Measurements from ENCODE around the gene GRB10.

The GRB10 gene

DNA sequence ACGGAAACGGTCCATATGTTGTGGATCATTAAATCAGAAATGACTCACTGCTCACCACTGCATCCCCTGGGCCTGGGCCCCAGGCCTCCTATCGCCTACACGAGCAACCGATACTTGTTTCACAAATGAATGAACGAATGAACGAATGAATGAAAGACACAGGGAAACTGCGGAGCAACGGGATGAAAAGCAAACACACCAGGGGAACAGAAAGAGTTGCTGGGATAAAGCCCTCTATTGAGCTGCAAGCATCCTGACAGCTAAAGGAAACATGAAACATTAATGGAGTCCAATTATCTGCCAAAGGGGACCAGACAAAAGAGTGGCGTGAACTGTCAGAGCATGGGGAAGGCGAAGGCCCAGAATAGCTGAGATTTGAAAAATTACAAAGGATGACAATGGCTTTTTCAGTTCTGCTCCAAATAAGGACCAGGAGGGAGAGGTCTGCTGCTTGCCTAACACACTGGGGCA, 92.1 kb downstream of the GRB10 start:
- H3K4me1 ChIP-seq (ENCODE audit: control insufficient read depth, low read depth, low read length) = peaks cover 7% of the 10 kb centered on the region
- H3K27me3 ChIP-seq (ENCODE audit: control insufficient read depth, insufficient read depth, low read length) = no peaks in the 10 kb centered on the region
- no peak overlapping the region for H3K4me3 ChIP-seq (ENCODE audit: low read length)
- no peak overlapping the region for H3K9ac ChIP-seq (ENCODE audit: low read length)
- H3K27ac ChIP-seq (ENCODE audit: low read length) = no peak overlapping the region
- peaks cover 4% of the 10 kb centered on the region for H3K36me3 ChIP-seq (ENCODE audit: control insufficient read depth, low read depth, low read length)
- no peaks in the 10 kb centered on the region for H3K9me3 ChIP-seq (ENCODE audit: control insufficient read depth, low read depth, low read length)

DNA sequence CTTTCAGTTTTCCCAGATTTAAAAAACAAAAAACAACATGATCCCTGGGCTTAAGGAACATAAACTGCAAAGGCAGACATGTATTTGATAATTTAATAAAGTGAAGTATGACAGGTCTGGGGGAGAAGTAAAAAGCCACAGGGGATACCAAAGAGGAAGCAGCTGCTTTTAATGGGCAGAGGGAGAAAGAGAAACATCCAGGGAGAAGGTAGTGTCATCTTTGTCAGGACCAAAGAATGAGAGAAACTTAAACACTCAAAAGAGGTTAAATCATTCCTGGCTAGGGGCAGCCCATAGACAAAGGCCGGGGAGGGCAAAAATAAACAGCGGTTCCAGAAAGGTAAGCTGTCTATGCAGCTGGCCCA, 94.5 kb downstream of the GRB10 start:
- Histone ChIP-seq H3K36me3 (ENCODE audit: control insufficient read depth, low read depth, low read length) (peaks cover 4% of the 10 kb centered on the region), H3K9ac (ENCODE audit: low read length) (no peak overlapping the region), H3K27ac (ENCODE audit: low read length) (no peak overlapping the region), H3K4me1 (ENCODE audit: control insufficient read depth, low read depth, low read length) (peaks cover under 1% of the 10 kb centered on the region), H3K4me3 (ENCODE audit: low read length) (no peak overlapping the region), H3K27me3 (ENCODE audit: control insufficient read depth, insufficient read depth, low read length) (no peaks in the 10 kb centered on the region), H3K9me3 (ENCODE audit: control insufficient read depth, low read depth, low read length) (no peaks in the 10 kb centered on the region)

DNA sequence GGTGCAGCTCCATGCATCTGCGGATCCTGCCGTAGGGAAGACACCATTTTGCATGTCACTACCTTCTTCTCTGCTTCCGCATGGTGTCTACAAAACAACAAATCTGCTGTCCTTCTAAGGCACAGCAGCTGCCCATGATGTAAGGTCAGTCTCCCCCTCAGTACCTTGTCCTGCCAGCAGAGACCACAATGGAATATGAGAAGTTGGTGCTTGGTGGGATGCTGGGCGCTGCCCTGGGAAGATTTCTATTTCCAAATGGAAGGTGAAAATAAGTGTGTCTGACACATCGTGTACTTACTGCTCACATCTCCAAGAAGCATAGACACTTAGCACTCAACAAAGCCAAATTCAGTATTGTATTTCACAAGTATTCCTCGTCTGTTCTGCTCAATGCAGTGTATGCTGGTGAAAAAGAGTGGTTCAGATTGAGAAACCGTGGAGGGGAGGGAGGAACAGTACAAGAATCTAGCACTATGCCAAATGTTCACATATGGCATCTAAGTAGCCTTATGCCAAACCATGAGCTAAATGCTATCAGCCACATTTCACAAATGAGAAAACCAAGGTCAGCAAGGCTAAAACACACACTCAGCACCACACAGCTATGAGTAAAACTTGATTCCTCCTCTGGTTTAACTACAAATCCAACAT, 95.0 kb downstream of the GRB10 start:
- Histone ChIP-seq H3K27me3 (ENCODE audit: control insufficient read depth, insufficient read depth, low read length) (no peaks in the 10 kb centered on the region), H3K9me3 (ENCODE audit: control insufficient read depth, low read depth, low read length) (no peaks in the 10 kb centered on the region), H3K27ac (ENCODE audit: low read length) (no peak overlapping the region)

DNA sequence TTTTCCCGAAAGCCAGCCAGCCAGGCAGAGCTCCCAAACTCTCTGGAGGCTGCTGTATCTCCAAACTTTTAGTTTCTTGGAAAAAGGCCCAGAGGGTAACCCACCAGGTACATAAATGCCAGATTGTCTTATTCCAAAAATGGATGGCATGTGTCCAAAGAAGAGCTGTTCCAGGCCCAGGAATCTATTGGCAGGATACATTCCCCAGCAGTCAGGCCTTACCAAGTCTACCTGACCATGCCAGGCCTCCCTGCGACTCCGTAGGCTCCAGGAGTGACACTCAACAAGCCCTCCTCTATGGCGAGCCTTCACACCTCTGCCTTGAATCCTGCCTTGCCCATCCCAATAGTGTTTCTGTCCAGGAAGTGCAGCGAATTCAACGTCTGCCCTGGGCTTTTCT, 95.6 kb downstream of the GRB10 start:
- H3K9ac ChIP-seq (ENCODE audit: low read length) = no peak overlapping the region
- H3K9me3 ChIP-seq (ENCODE audit: control insufficient read depth, low read depth, low read length) = no peaks in the 10 kb centered on the region
- no peak overlapping the region for H3K27ac ChIP-seq (ENCODE audit: low read length)
- no peaks in the 10 kb centered on the region for H3K27me3 ChIP-seq (ENCODE audit: control insufficient read depth, insufficient read depth, low read length)
- H3K36me3 ChIP-seq (ENCODE audit: control insufficient read depth, low read depth, low read length) = peaks cover 4% of the 10 kb centered on the region
- no peaks in the 10 kb centered on the region for H3K4me1 ChIP-seq (ENCODE audit: control insufficient read depth, low read depth, low read length)
- H3K4me3 ChIP-seq (ENCODE audit: low read length) = no peak overlapping the region

More for the DNA sequence above, 95.0 kb downstream of the GRB10 start:
- Histone ChIP-seq H3K36me3 (ENCODE audit: control insufficient read depth, low read depth, low read length) (peaks cover 4% of the 10 kb centered on the region), H3K9ac (ENCODE audit: low read length) (no peak overlapping the region), H3K4me3 (ENCODE audit: low read length) (no peak overlapping the region), H3K4me1 (ENCODE audit: control insufficient read depth, low read depth, low read length) (no peaks in the 10 kb centered on the region)

DNA sequence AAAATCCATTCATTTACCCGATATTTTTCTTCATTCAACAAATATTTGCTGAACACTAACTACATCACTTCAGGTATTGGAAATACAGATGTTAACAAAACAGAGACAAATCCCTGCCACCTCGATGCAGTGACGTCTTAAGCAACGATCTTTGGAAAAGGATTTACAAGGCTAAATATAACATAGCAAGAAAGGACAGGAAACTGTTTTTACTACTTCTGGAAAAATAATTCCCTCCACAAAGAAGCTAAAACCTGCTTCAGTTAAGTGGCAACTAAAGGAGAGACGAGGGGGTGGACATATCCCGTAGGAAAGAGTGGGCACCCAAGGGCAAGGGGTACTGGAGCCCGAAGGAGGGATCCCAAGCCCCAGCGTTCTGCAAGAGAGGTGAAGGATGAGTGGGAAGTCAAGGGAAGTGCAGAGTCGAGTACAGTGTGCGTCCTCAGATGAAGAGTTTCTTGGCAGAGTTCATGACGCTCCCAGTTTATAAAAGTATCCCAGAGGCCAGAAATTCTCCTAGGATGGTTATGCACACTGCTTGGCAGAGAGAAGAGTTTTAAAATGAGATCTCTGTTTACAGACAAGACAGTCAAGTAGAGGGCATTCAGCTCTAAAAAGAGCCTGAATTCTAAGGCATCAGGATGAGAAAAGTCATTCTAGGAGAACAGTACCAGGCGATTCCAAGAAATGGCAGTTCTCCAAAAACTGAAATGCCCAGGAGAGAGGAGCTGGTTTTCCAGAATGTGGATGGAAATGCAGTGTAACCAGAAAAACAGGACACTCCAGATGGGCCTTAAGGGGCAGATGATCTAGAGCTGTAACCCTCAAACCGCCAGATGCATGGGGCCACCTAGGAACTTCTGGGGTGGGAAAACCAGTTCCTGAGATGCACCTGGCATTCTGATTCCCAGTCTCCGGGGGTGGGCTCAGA, 97.3 kb downstream of the GRB10 start:
- H3K27ac ChIP-seq (ENCODE audit: low read length) = no peak overlapping the region

DNA sequence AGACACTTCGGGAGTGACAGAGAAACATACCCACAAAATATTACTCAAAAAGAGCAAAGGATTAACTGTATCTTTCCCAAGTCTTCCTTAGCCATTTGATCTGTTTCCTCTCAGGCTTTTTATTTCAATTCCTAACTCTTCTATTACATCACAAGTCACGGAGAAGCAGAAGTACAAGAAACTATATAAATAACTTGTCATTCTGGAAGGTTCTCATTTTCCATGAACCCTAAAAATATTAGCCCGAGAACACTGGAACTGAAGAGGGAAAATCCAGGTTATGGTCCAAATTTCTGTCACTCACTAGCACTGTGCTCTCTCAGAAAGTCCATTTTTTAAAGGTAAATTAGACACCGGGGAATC, 98.0 kb downstream of the GRB10 start:
- Histone ChIP-seq H3K4me1 (ENCODE audit: control insufficient read depth, low read depth, low read length) (no peaks in the 10 kb centered on the region), H3K27ac (ENCODE audit: low read length) (no peak overlapping the region), H3K9me3 (ENCODE audit: control insufficient read depth, low read depth, low read length) (no peaks in the 10 kb centered on the region)

More for the DNA sequence above, 97.3 kb downstream of the GRB10 start:
- peaks cover 4% of the 10 kb centered on the region for H3K36me3 ChIP-seq (ENCODE audit: control insufficient read depth, low read depth, low read length)
- H3K9ac ChIP-seq (ENCODE audit: low read length) = no peak overlapping the region
- no peaks in the 10 kb centered on the region for H3K9me3 ChIP-seq (ENCODE audit: control insufficient read depth, low read depth, low read length)
- H3K4me3 ChIP-seq (ENCODE audit: low read length) = no peak overlapping the region
- no peaks in the 10 kb centered on the region for H3K4me1 ChIP-seq (ENCODE audit: control insufficient read depth, low read depth, low read length)
- no peaks in the 10 kb centered on the region for H3K27me3 ChIP-seq (ENCODE audit: control insufficient read depth, insufficient read depth, low read length)

DNA sequence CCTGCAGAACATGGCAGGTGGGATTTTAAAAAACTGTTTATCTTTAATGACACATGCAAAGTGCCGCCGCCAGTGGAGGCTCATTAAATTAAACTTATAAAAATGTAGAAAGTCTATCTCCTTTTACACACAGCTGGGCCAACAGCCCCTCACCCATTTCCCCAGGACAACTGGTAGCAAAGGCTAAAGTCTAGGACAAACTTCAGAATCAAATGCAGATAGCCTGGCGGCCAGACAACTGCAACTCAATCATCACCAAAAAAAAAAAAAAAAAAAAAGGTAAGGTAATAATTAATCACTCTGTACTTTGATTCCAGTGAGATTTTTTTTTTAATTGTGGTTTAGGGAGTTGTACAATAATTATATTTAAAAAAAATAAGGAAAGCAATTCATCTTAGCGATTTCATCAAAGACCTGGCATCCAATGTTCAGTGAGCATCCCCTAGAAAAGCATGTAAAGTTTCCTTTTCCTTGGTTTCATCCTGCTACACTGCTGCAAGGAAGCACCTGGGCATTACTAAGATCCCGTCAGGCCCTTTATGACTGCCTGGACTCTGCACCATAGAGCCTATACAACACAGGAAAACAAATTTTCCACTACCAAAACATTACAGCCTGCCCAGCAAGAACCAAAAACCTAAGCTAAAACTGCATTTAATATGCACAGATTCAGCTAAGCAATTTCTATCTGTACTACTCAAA, 98.5 kb downstream of the GRB10 start:
- H3K36me3 ChIP-seq (ENCODE audit: control insufficient read depth, low read depth, low read length) = no peaks in the 10 kb centered on the region
- no peaks in the 10 kb centered on the region for H3K9me3 ChIP-seq (ENCODE audit: control insufficient read depth, low read depth, low read length)
- no peaks in the 10 kb centered on the region for H3K4me1 ChIP-seq (ENCODE audit: control insufficient read depth, low read depth, low read length)
- H3K4me3 ChIP-seq (ENCODE audit: low read length) = no peak overlapping the region
- no peaks in the 10 kb centered on the region for H3K27me3 ChIP-seq (ENCODE audit: control insufficient read depth, insufficient read depth, low read length)
- no peak overlapping the region for H3K27ac ChIP-seq (ENCODE audit: low read length)
- no peak overlapping the region for H3K9ac ChIP-seq (ENCODE audit: low read length)

More for the DNA sequence above, 98.0 kb downstream of the GRB10 start:
- H3K36me3 ChIP-seq (ENCODE audit: control insufficient read depth, low read depth, low read length) = peaks cover 3% of the 10 kb centered on the region
- no peak overlapping the region for H3K4me3 ChIP-seq (ENCODE audit: low read length)
- no peaks in the 10 kb centered on the region for H3K27me3 ChIP-seq (ENCODE audit: control insufficient read depth, insufficient read depth, low read length)
- no peak overlapping the region for H3K9ac ChIP-seq (ENCODE audit: low read length)

DNA sequence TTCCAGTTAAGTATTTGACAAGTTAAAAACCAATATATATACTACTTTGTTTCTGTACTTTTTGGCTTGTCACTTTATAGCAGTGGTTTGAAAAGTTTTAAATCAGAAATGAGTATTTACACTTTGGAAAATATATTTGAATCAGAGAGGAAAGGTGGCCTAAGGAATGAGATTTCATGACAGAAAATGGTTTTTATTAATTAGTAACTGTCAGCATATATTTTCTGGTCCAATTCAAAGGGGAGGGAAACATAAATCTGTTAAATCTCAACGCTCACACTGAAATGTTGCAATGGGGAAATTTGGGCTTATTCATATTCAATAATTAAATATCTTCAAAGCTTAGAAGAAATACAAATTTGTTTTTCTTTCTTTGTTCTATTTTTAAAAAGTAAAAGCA, 100.1 kb downstream of the GRB10 start:
- Histone ChIP-seq H3K9ac (ENCODE audit: low read length) (no peak overlapping the region), H3K4me1 (ENCODE audit: control insufficient read depth, low read depth, low read length) (no peaks in the 10 kb centered on the region), H3K27me3 (ENCODE audit: control insufficient read depth, insufficient read depth, low read length) (no peaks in the 10 kb centered on the region), H3K27ac (ENCODE audit: low read length) (no peak overlapping the region), H3K36me3 (ENCODE audit: control insufficient read depth, low read depth, low read length) (no peaks in the 10 kb centered on the region), H3K9me3 (ENCODE audit: control insufficient read depth, low read depth, low read length) (no peaks in the 10 kb centered on the region), H3K4me3 (ENCODE audit: low read length) (no peak overlapping the region)

DNA sequence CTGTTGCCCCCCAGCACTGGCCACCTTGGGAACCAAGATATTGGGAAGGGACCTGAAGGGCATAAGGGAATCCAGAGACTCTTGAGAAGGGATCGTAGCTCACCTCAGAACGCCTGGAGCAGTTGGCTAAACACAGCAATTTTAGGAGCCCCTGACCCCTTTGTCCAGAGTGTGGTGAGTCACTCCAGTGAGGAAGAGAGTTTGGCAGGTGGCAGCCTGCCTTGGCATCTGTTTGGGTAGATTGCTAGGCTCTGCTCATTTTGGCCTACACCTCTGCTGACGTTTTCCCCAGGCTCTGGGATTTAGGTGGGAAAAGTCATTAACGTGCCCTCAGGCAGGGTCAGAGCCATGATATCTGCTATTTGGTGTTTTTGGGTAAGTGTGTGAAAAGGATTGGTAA, 100.6 kb downstream of the GRB10 start:
- Histone ChIP-seq H3K27ac (ENCODE audit: low read length) (no peak overlapping the region), H3K9ac (ENCODE audit: low read length) (no peak overlapping the region), H3K4me1 (ENCODE audit: control insufficient read depth, low read depth, low read length) (no peaks in the 10 kb centered on the region), H3K4me3 (ENCODE audit: low read length) (no peak overlapping the region), H3K36me3 (ENCODE audit: control insufficient read depth, low read depth, low read length) (no peaks in the 10 kb centered on the region), H3K9me3 (ENCODE audit: control insufficient read depth, low read depth, low read length) (no peaks in the 10 kb centered on the region), H3K27me3 (ENCODE audit: control insufficient read depth, insufficient read depth, low read length) (no peaks in the 10 kb centered on the region)

DNA sequence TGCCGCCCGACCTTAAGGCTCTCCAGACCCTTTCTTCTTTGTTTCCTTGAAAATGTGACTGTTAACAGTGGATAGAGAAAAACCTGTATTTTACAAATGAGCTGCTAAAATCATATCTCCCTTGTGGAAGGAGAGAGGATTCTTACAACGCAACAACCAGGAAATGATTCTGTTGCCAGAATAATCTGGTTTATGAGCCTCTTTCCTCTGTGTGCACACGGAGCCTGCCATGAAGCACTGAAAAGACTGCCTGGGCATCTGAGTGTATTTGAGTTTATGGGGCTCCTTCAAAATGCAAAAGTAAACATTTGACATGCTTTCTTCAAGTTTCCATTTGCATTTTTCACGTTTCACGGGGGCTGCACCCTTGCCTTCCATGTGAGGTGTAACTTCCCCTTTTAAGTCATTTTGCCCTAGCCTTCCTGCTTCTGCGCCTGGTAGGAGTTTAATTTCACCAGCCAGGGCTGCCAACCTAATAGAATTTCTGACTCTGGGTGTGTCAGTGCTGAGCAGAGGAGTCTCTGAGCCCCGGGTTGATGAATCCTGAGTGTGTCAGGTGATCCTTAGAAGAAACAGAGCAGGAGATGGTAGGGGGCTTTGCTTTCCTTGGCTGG, 101.2 kb downstream of the GRB10 start:
- H3K36me3 ChIP-seq (ENCODE audit: control insufficient read depth, low read depth, low read length) = no peaks in the 10 kb centered on the region
- H3K27ac ChIP-seq (ENCODE audit: low read length) = no peak overlapping the region
- no peaks in the 10 kb centered on the region for H3K4me1 ChIP-seq (ENCODE audit: control insufficient read depth, low read depth, low read length)
- H3K9ac ChIP-seq (ENCODE audit: low read length) = no peak overlapping the region
- no peaks in the 10 kb centered on the region for H3K9me3 ChIP-seq (ENCODE audit: control insufficient read depth, low read depth, low read length)
- H3K27me3 ChIP-seq (ENCODE audit: control insufficient read depth, insufficient read depth, low read length) = no peaks in the 10 kb centered on the region
- no peak overlapping the region for H3K4me3 ChIP-seq (ENCODE audit: low read length)
